ENCODE data around the gene SLC6A11. TPM values are rescaled to one million over a fixed set of nuclear protein-coding genes. Genes with fewer than 3 reads are reported as not detected.

Gene SLC6A11
- total RNA-seq, 1 donor from 2014 or later: 0.25 TPM

- H3K27me3 ChIP-seq: no peaks in the 10 kb centered on the region
- H3K4me1 ChIP-seq: peaks cover 4% of the 10 kb centered on the region
- H3K9me3 ChIP-seq: no peaks in the 10 kb centered on the region
- no peak overlapping the region for H3K27ac ChIP-seq
- DNase-seq (ENCODE audit: extremely low spot score in 2 of 2): no peak
- H3K36me3 ChIP-seq: no peaks in the 10 kb centered on the region
- TF ChIP-seq CTCF (IDR thresholded peaks at IDR 0.05) (no peak), POLR2AphosphoS5 (IDR thresholded peaks at IDR 0.05; ENCODE audit: insufficient read depth in 1 of 2, low read depth in 1 of 2) (no peak), POLR2A (IDR thresholded peaks at IDR 0.05) (no peak)
- intact Hi-C loops (cut with DNase I): no loop called here
- H3K4me3 ChIP-seq: no peak overlapping the region
Measured at GRCh38 chr3:10984371-10984896, 168.4 kb downstream of the SLC6A11 start.

GRCh38 chr3:10985181-10985580, 169.2 kb downstream of the SLC6A11 start:
- no peak overlapping the region for H3K4me3 ChIP-seq
- TF ChIP-seq POLR2AphosphoS5 (IDR thresholded peaks at IDR 0.05; ENCODE audit: insufficient read depth in 1 of 2, low read depth in 1 of 2): no peak
- TF ChIP-seq CTCF (IDR thresholded peaks at IDR 0.05): no peak
- TF ChIP-seq POLR2A (IDR thresholded peaks at IDR 0.05): no peak
- intact Hi-C loops (cut with DNase I): no loop called here
- no peaks in the 10 kb centered on the region for H3K36me3 ChIP-seq
- no peaks in the 10 kb centered on the region for H3K27me3 ChIP-seq
- no peak for DNase-seq (ENCODE audit: extremely low spot score in 2 of 2)
- H3K9me3 ChIP-seq: no peaks in the 10 kb centered on the region
- H3K4me1 ChIP-seq: peaks cover 4% of the 10 kb centered on the region
- no peak overlapping the region for H3K27ac ChIP-seq

- no peak for DNase-seq (ENCODE audit: extremely low spot score in 2 of 2)
- Histone ChIP-seq H3K4me3 (no peak overlapping the region), H3K4me1 (peaks cover 8% of the 10 kb centered on the region), H3K27ac (no peak overlapping the region), H3K36me3 (no peaks in the 10 kb centered on the region), H3K27me3 (no peaks in the 10 kb centered on the region), H3K9me3 (no peaks in the 10 kb centered on the region)
- no peak for TF ChIP-seq CTCF (IDR thresholded peaks at IDR 0.05)
- no peak for TF ChIP-seq POLR2A (IDR thresholded peaks at IDR 0.05)
- TF ChIP-seq POLR2AphosphoS5 (IDR thresholded peaks at IDR 0.05; ENCODE audit: insufficient read depth in 1 of 2, low read depth in 1 of 2): no peak
- intact Hi-C loops (cut with DNase I): no loop called here
Measured at GRCh38 chr3:10986592-10986991, 170.6 kb downstream of the SLC6A11 start.

- H3K36me3 ChIP-seq: no peaks in the 10 kb centered on the region
- H3K9me3 ChIP-seq: no peaks in the 10 kb centered on the region
- no peak overlapping the region for H3K4me3 ChIP-seq
- H3K27ac ChIP-seq: no peak overlapping the region
- intact Hi-C loops (cut with DNase I): no loop called here
- DNase-seq (ENCODE audit: extremely low spot score in 2 of 2): no peak
- TF ChIP-seq POLR2AphosphoS5 (IDR thresholded peaks at IDR 0.05; ENCODE audit: insufficient read depth in 1 of 2, low read depth in 1 of 2): no peak
- no peak for TF ChIP-seq POLR2A (IDR thresholded peaks at IDR 0.05)
- TF ChIP-seq CTCF (IDR thresholded peaks at IDR 0.05): no peak
- no peaks in the 10 kb centered on the region for H3K27me3 ChIP-seq
- H3K4me1 ChIP-seq: peaks cover 12% of the 10 kb centered on the region
Measured at GRCh38 chr3:10988001-10988665, 172.1 kb downstream of the SLC6A11 start.

GRCh38 chr3:10988991-10989484, 173.0 kb downstream of the SLC6A11 start:
- TF ChIP-seq POLR2AphosphoS5 (IDR thresholded peaks at IDR 0.05; ENCODE audit: insufficient read depth in 1 of 2, low read depth in 1 of 2): no peak
- TF ChIP-seq CTCF (IDR thresholded peaks at IDR 0.05): no peak
- TF ChIP-seq POLR2A (IDR thresholded peaks at IDR 0.05): no peak
- H3K27ac ChIP-seq: no peak overlapping the region
- H3K9me3 ChIP-seq: no peaks in the 10 kb centered on the region
- no peaks in the 10 kb centered on the region for H3K36me3 ChIP-seq
- H3K4me1 ChIP-seq: peaks cover 20% of the 10 kb centered on the region
- H3K27me3 ChIP-seq: no peaks in the 10 kb centered on the region
- no peak for DNase-seq (ENCODE audit: extremely low spot score in 2 of 2)
- intact Hi-C loops (cut with DNase I): no loop called here
- no peak overlapping the region for H3K4me3 ChIP-seq
